Astrocyte (in vitro differentiated cells and primary cell): ENCODE measurements around the gene RALB. TPM values are rescaled to one million over a fixed set of nuclear protein-coding genes. Genes with fewer than 3 reads are reported as not detected.

Source experiments
- DNase-seq: peaks from one replicate; pipeline ENCODE4 v3.0.0-alpha.2; 2010; ENCODE audit warnings: low read depth
- FAIRE-seq: peaks from 2 replicates; lab custom pipeline; 2011; peaks lifted over from hg19 to GRCh38; lab: Jason Lieb, UNC
- H2AFZ ChIP-seq: 2 replicates; pipeline ENCODE4 v1.6.0; 2012; ENCODE audit warnings: low read depth, low read length, inconsistent platforms
- H3K27ac ChIP-seq: 2 replicates; pipeline ENCODE4 v1.5.1; 2011; ENCODE audit warnings: low read depth, low read length, inconsistent platforms
- H3K27me3 ChIP-seq: 2 replicates; pipeline ENCODE4 v1.6.0; 2011; ENCODE audit warnings: low read length, inconsistent platforms; ENCODE audit not compliant: insufficient read depth
- H3K36me3 ChIP-seq: 2 replicates; pipeline ENCODE4 v1.5.1; 2011; ENCODE audit warnings: low read length, inconsistent platforms; ENCODE audit not compliant: insufficient read depth
- H3K4me1 ChIP-seq: 2 replicates; pipeline ENCODE4 v1.5.1; 2011; ENCODE audit warnings: low read length, inconsistent platforms; ENCODE audit not compliant: insufficient read depth
- H3K4me2 ChIP-seq: 2 replicates; pipeline ENCODE4 v1.6.0; 2012; ENCODE audit warnings: low read length, inconsistent platforms
- H3K4me3 ChIP-seq: 2 replicates; pipeline ENCODE4 v1.5.1; 2011; ENCODE audit warnings: low read depth, mild to moderate bottlenecking, low read length, inconsistent platforms; ENCODE audit not compliant: insufficient read depth
- H3K79me2 ChIP-seq: 2 replicates; pipeline ENCODE4 v1.6.0; 2012; ENCODE audit warnings: mild to moderate bottlenecking, low read length, inconsistent platforms; ENCODE audit not compliant: insufficient read depth
- H3K9ac ChIP-seq: 2 replicates; pipeline ENCODE4 v1.6.0; 2012; ENCODE audit warnings: mild to moderate bottlenecking, low read length, inconsistent platforms
- H3K9me3 ChIP-seq: 2 replicates; pipeline ENCODE4 v1.5.1; 2012; ENCODE audit warnings: low read depth, mild to moderate bottlenecking, low read length, inconsistent platforms; ENCODE audit not compliant: insufficient read depth
- H4K20me1 ChIP-seq: 2 replicates; pipeline ENCODE4 v1.6.0; 2012; ENCODE audit warnings: low read length, inconsistent platforms; ENCODE audit not compliant: insufficient read depth
- H3K27ac Mint-ChIP-seq: one replicate; pipeline ENCODE4 v1.8.0; 2021; ENCODE audit warnings: mild to moderate bottlenecking, mixed read lengths; ENCODE audit not compliant: unreplicated experiment
- H3K27me3 Mint-ChIP-seq: one replicate; pipeline ENCODE4 v1.8.0; 2021; ENCODE audit warnings: low read depth, mixed read lengths; ENCODE audit not compliant: unreplicated experiment
- H3K36me3 Mint-ChIP-seq: one replicate; pipeline ENCODE4 v1.8.0; 2021; ENCODE audit warnings: low read depth, mixed read lengths; ENCODE audit not compliant: unreplicated experiment
- H3K4me1 Mint-ChIP-seq: one replicate; pipeline ENCODE4 v1.8.0; 2021; ENCODE audit warnings: low read depth, mixed read lengths; ENCODE audit not compliant: unreplicated experiment
- H3K4me3 Mint-ChIP-seq: one replicate; pipeline ENCODE4 v1.8.0; 2021; ENCODE audit warnings: mild to moderate bottlenecking, moderate library complexity, mixed read lengths; ENCODE audit not compliant: unreplicated experiment
- H3K9me3 Mint-ChIP-seq: one replicate; pipeline ENCODE4 v1.8.0; 2021; ENCODE audit warnings: mild to moderate bottlenecking, mixed read lengths; ENCODE audit not compliant: unreplicated experiment
- CTCF ChIP-seq: IDR thresholded peaks from 2 replicates; pipeline ENCODE4 v1.5.1; 2011; ENCODE audit warnings: low read depth, mild to moderate bottlenecking, inconsistent platforms, low read length, moderate library complexity; ENCODE audit not compliant: insufficient read depth
- EZH2 ChIP-seq: IDR thresholded peaks from 2 replicates; pipeline ENCODE4 v1.6.1; 2012; ENCODE audit warnings: mild to moderate bottlenecking, low read length, inconsistent platforms; ENCODE audit not compliant: insufficient read depth
- total RNA-seq: library from RNA; stranded (reverse); gene quantifications from 2 replicates; pipeline ENCODE4 v1.2.1, GENCODE V29; 2021

The RALB gene
- total RNA-seq, 1 donor from 2014 or later = 44.5 TPM

DNA sequence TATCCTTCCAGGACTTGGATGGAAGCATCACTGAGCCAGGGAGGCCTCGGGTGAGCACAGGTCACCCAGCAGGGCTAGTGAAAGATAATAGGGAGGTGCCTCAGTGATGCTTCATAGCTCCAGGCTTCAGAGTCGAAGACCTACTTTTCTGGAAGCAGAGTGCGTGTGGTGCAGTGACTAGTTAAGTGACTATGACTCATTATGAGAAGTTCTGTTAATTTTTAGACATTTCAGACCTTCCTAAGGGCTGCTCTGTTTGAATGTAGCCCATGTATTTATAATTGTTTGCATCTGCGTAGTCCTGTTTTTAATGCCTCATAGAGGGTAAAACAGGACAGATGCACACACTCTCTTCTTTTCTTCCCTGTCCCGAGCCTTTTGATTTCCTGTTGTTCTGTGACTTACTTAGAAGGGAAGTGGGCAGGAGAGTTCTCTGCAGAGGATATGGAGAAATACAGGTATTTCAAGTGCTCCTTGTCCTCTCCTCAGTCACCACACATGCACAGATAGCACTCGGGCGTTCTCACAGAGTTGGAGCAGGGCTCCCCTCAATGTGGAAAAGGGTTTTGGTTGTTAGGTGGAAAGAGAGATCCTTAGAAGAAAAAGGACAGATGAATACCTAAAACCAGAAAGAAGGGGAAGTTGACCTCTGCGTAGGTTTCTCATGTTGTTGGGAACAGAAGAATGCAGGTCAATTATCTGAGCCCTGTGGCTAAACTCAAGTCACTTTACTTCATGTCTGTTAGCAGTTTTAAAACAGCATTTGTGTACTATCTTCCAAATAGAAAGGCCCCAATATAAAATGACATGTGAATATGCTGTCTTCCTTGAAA is 34.7 kb downstream of the RALB start:
- Mint-ChIP-seq H3K27ac (peak overlapping the region; percentile 84), H3K36me3 (peaks cover 13% of the 10 kb centered on the region), H3K4me1 (peaks cover 26% of the 10 kb centered on the region), H3K27me3 (no peaks in the 10 kb centered on the region), H3K9me3 (no peaks in the 10 kb centered on the region), H3K4me3 (peak overlapping the region; percentile 68)
- Histone ChIP-seq H3K27ac (peak overlapping the region; percentile 58), H3K4me3 (no peak overlapping the region), H2AFZ (no peak overlapping the region), H3K27me3 (no peaks in the 10 kb centered on the region), H3K9me3 (no peaks in the 10 kb centered on the region), H3K4me1 (peaks cover 31% of the 10 kb centered on the region), H3K9ac (peak overlapping the region; percentile 45), H4K20me1 (peaks cover 20% of the 10 kb centered on the region), H3K36me3 (peaks cover 6% of the 10 kb centered on the region), H3K4me2 (peak overlapping the region; percentile 70), H3K79me2 (no peaks in the 10 kb centered on the region)
- DNase-seq (peak; percentile 87), FAIRE-seq (peak; percentile 92)
- TF ChIP-seq EZH2 (no peak), CTCF (no peak)

DNA sequence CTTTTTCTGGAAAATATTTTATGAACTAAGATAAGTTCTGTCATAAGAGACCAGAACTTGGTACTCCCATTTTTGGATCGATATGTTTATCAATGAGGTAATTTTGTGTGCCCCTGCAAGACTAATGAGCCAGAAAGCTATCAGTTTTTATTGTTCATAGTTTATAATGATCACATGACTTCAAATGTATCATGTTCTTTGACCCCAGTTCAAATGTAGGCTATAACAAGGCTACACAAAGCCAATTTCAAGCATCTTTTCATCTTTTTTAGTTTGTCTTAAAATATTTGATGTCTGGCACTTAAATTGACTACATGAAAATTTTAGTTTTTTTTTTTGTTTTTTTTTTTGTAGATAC is 35.3 kb downstream of the RALB start:
- Mint-ChIP-seq H3K36me3 (peaks cover 11% of the 10 kb centered on the region), H3K27me3 (no peaks in the 10 kb centered on the region), H3K4me3 (no peak overlapping the region), H3K4me1 (peaks cover 27% of the 10 kb centered on the region), H3K27ac (no peak overlapping the region), H3K9me3 (no peaks in the 10 kb centered on the region)
- no peak overlapping the region for H3K4me3 ChIP-seq
- peak overlapping the region; percentile 70 for H3K4me2 ChIP-seq
- TF ChIP-seq EZH2 (no peak), CTCF (no peak)
- DNase-seq (no peak), FAIRE-seq (no peak)
- no peaks in the 10 kb centered on the region for H3K9me3 ChIP-seq
- H3K36me3 ChIP-seq = peaks cover 6% of the 10 kb centered on the region
- no peaks in the 10 kb centered on the region for H3K27me3 ChIP-seq
- H3K9ac ChIP-seq = no peak overlapping the region
- peaks cover 20% of the 10 kb centered on the region for H4K20me1 ChIP-seq
- H3K79me2 ChIP-seq = no peaks in the 10 kb centered on the region
- H2AFZ ChIP-seq = no peak overlapping the region
- H3K27ac ChIP-seq = peak overlapping the region; percentile 58
- H3K4me1 ChIP-seq = peaks cover 31% of the 10 kb centered on the region
